Activated CD4-positive, alpha-beta T cell treated with anti-CD3 and anti-CD28 coated beads, Interleukin-2, Interleukin-4, amounts not matched to agents 100 ng/mL and 50 ng/mL, durations not matched to agents 16 hours and 8 hours (primary cell): Measurements from ENCODE around the gene TAS2R41.

Source experiments
- DNase-seq: peaks from one replicate; pipeline ENCODE4 v3.0.0-alpha.2; 2020; ENCODE audit warnings: low spot score

Gene TAS2R41

DNA sequence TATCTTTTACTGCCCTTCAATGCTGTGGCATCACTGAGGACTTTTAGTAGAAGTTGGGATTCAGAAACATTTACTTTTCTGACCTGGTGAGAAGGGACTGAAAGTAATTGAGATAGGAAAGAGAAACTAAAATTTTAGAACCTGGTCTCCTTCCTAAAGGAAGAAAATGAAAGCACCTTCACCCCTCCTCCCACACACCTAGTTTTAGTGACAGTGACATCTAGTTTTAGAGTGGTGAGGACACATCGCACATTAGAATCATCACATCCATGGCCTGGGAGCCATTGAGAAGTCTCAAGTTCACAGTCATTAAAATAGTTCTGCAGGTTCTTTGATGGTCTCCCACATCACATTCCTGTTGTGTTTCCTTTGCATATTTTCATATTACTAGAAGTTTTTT is 16.1 kb downstream of the TAS2R41 start:
- no peak for DNase-seq

DNA sequence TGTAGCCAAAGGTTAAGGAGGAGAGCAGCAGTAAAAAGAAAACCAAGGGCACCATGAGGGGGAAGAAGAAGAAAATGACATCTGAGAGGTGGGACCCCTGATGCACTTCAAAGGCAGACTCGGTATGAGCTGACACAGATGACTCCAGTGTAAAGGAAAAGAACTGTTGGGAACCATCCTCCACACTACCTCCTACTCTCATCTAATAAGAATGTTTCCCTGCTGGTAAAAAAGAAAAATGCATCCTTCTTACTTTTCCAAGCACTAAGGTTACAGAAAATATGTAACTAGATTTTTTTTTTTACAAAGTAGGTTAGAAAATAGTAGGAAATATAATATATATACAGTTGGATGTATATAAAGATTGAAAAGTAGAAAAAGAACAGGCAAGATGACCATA is 16.9 kb downstream of the TAS2R41 start:
- DNase-seq: no peak

DNA sequence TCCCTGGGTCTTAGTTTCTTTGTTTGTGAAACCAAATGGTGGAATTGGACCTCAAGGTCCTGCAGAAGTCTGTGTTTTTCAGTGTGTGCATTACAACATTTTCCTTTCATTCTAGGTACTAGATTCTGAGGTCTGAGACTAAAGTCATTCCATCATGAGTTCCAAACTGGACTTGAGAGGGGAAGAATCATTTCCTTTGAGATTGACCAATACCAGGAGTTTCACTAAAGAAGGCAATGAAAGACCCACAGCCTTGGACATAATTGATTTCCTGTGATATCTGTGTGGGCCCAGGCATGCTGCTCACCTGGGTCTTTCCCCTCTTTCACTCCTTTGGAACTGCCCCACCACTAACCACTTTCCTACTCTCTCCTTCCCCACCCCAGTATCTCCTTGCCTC is 18.2 kb downstream of the TAS2R41 start:
- no peak for DNase-seq

DNA sequence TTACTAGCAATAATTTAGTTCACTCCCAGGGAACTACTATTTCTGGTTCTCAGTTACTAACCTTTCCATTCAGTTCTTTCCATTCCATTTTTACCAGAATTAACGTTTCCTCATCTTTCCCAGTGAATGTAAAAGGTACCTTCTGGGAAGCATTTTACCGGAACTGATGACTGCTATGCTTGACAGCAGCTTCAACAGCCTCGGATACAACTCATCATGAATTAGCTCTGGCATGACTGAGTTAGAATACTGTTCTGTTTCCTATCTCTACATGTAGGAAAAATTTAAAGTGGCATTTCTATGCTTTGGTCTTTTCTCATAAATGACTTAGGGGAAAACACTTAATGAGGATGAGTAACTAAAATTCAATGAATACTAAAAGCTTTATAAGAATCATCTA is 18.6 kb downstream of the TAS2R41 start:
- DNase-seq: no peak

DNA sequence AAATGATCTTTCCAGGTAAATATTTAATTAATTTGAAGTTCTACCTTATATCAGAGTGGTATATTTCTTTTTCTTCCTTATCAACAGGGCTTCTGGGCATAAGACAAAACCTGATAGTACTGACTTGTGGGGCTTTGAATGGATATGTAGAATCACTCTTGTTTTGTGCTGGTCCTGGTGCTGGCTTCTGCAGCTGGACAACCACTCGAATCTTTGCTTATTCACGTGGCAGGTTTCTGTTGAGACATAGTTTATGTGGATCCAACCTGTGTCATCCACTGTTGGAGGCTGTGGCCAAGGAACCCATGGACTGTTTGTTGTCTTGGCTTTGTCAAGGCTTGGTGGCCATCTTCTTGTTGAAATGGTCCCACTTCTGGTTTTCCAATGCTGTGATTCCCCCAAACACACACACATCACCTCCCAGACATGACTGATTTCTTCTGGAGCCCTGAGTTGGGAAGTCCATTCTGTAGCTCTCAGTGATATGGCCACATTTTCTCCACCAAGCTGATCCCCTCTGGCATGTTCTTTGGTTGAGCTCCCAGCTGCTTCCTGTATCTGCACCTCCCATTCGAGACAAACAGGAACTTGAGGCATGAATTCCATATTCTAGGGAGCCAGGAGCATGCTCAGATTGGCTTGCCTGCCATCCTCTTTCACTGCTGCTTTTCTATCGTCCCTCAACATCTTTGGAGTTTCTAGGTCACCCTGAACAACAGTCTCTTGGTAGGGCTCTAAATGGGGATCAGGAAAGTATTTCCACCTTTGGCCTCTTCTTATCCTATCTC is 19.5 kb downstream of the TAS2R41 start:
- no peak for DNase-seq

DNA sequence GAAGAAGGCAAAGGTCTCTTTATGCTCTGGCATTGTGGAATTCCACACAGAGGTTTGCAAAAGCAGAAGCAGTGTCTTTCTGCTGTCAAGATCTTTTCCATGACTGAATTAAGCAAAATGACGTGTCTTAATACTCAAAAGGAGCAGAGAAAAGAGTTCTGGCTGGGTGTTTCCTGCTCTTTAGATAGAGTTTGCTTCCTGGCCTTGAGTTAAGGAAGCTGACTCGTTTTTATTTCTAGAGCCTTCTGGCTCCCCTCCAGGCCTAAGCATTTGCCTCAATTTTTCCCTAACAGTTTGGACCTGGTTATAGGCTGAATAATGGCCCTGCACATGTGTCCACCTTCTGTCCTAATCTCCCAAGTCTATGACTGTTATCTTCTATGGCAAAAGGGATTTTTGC is 21.6 kb downstream of the TAS2R41 start:
- no peak for DNase-seq

DNA sequence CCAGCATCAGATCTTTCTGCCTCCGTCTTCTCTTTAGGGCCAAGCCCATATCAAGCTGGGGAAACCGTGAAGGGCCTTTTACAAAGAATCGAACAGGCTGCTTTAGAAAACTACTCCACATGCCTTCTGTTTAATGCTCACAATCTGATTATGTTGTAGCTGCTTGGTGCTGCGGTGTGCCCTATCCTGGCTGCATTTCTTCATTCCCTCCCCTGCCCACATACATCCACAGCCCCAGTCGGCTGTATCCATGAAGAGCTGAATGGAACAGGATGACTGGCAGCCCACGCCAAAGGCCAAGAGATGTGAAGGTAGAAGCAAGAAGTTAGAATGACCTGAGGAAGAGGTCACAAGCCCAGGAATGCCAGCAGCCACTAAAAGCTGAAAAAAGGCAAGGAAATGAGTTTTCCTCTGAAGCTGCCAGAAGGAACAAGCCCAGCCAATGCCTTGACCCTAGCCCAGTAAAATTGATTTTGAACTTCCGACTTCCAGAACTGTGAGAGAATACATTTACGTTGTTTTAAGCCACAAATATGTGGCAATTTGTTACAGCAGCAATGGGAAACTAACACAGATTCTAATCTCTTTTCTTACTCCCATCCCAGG is 22.2 kb downstream of the TAS2R41 start:
- no peak for DNase-seq

DNA sequence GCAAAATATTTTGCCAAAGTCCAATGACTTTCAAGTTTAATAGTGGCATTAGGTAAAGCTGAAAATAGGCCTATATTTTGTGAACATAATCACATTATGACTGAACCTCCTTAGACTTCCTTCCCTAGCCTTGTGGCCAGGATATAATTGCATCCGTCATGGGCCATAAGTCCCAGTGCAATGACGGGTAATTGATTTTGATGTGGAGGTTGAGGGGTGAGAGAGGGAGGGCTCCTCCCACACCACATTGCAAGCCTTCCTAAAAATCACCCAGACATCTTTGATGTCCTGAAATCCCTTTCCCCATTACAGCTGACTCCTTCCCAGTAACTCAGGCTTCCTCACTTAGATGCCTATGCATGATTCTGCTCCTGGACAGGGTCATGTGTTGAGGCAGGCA is 25.6 kb downstream of the TAS2R41 start:
- no peak for DNase-seq

DNA sequence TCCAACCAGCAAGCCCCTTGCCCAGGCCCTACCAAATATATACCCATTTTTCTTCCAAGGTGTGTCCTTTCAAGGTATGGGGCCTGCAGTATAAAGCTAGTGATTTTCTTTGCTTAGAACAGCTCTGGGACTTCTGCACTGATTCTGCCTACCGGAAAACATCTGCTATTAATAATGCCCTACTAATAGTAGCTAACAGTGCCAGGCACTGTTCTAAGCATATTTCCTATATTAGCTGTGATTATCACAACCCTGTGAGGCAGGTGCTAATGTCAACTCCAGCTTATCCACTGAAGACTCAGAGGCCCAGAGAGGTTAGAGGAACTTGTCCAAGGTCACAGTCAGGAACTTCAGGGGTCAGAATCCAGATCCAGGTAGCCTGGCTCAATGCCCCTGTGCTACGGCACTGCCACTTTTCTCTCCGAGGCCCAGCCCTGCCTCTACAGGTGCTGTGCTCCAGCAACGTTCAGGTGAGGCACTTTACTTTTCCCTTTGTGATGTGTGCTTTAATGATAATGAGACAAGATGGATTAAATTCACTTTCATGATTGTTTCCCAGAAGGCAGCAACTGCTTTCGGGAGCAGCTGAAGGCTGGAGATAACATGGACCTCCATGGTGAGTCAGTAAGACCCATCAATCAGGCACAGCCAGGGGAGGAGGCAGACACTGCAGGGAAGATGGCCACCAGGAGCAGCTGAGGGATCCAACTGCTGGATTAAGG is 26.7 kb downstream of the TAS2R41 start:
- no peak for DNase-seq

DNA sequence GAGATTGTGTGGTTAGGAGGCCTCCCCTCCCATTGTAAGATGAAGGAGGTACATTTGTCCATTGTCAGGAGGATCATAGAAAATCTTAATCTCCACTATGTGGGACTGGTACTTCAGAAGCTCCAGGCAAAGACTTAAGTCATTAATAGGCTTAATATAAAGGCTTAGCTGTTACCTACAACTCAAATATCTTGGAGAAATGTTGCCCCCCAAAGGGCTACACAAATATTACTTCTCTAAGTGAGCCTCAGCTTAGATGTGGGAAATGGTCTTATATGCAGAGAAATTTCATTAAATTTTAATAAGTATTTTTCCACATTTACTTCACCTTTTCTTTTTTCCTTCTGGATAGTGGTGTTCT is 27.2 kb downstream of the TAS2R41 start:
- DNase-seq: no peak

DNA sequence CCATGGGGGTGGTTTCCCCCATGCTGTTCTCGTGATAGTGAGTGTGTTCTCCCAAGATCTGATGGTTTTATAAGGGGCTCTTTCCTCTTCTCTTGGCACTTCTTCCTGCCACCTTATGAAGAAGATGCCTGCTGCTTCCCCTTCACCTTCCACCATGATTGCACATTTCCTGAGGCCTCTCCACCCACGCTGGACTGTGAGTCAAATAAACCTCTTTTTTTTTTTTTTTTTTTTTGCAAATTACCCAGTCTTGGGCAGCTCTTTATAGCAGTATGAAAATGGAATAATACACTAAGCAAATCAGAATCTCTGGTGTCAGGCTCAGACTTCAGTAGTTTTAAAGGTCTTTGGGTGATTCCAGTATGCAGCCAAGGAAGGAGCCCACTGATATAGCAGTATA is 28.2 kb downstream of the TAS2R41 start:
- no peak for DNase-seq

DNA sequence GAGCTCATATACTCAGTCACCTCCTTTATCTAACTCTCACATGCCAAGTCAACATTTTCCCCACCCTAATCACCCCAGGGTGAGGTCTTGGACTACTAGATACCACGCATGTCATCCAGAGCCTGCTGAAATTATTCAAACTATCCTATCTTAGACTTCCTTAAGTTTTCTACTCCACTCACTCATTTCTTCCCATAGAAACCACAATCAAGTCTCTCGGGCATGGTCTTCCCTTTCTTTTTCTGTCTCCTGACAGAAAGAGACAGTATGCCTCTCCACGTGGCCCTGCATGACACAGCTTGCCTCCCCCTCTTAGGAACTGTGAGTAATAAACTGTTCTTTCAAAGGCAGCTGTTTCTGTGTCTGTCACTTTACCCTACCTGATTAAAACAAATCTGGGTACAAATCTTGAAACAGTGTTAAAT is 29.4 kb downstream of the TAS2R41 start:
- no peak for DNase-seq

DNA sequence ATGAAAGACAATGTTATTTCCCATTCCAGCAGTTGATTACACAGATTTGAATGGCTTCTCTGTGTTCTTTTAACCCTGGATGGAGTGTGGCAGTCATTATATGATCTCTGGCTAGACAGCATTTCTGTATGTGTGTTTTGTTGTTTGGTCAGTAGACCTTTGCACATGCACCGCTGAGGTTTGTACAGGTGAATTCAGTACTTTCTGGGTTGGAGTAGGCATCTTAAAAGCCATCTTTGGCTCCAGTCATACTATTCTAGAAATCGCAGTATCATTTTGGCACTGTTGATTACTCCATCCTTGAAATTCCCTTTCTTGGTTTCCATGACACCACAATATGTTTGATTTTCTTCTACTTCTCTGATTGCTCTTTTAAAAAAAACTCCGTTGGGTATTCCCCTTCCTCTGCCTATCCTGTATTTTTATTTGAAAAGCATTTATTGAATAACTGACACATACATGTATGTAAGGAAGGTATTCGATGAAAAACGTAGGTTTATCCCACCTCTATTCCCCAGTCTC is 29.9 kb downstream of the TAS2R41 start:
- DNase-seq: no peak

DNA sequence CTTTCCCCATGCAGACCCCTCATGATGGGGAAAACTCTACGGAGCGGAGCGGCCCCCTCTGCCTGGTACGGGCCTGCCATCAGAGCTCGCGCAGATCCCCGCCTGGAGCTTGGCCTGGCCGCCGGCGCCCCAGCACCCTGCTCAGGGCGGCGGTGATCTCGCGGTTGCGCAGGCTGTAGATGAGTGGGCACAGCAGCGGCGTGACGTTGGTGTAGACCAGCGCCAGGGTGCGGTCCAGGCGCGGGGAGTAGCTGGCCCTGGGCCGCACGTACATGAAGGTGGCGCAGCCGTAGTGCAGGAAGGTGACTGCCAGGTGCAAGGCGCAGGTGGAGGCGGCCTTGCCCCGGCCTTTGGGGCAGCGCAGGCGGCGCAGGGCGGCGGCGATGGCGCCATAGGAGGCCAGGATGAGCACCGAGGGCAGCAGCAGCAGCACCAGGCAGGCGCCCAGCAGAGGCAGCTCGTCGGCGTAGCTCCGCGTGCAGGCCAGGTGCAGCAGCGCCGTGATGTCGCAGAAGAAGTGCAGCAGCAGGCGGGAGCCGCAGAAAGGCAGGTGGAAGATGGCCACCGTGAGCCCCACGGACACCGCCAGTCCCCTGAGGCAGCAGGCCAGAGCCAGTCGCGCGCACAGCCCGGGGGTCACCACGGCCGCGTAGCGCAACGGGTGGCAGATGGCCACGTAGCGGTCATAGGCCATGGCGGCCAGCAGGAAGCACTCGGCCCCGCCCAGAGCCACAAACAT is 33.4 kb downstream of the TAS2R41 start:
- no peak for DNase-seq

DNA sequence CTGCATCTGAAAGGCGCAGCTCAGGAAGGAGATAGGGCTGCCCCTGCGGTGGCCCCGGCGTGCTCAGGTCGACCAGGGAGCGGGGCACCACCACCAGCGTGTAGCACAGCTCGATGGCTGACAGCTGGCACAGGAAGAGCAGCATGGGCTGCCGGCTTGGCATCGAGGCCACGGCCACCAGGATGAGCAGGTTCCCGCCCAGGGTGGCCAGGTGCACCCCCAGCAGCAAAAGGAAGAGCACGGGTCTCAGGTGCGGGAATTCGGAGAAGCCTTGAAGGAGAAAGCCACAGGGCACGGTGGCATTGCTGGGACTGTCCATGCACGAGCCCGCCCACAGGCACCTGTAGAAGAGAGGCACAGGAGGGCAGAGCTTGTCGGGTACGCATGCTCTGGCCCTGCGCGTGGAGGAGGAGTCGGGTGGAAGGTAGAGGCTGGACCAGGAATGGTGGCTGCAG is 33.9 kb downstream of the TAS2R41 start:
- DNase-seq: no peak

DNA sequence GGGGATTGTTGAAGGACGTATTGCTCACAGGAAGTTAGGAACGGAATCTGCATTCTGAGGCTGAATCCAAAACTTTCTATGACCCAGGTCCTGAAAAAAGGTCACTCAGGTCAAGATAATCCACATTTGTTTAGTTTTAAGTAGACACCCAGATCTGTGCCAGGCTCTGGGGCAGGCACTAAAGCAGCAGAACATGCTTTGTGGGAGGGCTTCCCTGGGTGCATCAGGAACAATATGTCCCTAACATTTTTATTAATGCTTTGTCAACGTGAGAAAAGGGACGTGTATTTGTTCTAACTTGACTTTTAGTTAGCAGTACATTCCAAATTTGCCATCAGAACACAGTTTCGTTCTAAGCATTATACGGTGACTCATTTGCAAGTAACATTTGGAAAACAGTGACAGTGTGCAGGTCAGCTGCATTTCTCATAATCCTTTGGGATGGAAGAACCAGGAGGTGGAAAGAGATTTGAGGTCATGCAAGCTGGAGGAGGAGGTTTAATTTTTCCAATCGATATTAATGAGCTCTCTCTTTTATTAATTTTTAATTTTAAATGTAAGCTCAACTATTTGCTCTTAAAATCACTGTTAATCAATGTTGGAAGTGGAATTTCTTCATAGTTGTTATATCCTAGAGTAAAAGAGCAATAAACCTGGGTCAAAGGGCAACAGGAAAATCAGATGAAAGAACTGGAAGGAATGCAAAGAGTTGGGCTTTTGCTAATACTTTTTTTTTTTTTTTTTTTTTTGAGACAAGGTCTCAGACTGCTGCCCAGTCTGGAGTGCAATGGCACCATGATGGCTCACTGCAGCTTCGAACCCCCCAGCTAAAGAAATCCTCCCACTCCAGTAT is 35.0 kb downstream of the TAS2R41 start:
- DNase-seq: no peak

DNA sequence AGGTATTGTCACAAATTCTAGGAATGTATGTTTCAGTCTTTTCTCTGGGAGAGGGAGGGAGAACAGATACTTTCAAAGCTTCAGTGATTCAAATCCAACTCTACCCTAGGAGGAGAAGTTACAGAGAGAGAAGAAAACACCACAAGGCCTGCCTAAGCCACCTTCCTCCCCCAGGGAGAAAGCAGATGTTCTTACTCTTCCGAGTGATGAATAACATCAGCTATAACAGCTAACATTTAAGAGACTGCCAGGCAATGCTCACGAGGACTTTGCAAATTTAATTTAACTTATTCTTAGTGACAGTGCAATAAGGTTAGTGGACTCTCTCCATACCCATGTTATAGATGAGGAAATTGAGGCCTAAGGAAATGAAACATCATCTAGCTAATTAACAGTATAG is 36.8 kb downstream of the TAS2R41 start:
- no peak for DNase-seq

DNA sequence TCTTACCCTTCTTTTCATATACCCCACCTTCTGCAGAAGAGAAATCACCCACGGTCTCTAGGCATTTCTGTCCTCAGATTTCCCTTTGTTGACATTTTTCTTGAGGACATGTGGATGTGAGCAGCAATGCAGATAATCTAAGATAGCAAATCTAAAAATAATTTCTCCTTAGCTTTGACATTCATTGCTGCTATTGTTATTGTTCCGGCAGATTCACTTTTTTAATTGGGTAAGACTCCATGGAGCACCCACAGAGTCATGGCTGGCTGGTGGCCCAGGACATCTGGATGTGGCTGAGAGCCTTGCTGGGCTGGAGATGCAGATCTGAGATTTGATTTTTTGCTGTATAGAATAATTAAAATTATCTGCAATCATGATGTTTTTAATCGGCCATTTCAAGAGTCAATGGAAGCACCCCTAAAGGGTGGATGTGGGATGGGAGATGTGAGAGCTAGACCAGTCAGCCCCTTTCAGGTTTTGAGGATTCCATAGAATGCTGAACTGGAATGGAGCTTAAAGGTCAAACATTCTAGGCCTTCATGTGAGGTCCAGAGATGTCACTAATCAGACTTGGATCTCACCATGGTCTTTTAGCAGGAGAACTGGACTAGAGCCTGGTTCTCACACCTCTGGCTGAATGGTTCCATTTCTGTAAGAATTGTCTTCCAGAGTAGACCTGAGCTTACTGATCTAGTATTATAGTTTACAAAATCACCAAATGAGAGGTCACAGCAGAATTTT is 37.5 kb downstream of the TAS2R41 start:
- DNase-seq: no peak

DNA sequence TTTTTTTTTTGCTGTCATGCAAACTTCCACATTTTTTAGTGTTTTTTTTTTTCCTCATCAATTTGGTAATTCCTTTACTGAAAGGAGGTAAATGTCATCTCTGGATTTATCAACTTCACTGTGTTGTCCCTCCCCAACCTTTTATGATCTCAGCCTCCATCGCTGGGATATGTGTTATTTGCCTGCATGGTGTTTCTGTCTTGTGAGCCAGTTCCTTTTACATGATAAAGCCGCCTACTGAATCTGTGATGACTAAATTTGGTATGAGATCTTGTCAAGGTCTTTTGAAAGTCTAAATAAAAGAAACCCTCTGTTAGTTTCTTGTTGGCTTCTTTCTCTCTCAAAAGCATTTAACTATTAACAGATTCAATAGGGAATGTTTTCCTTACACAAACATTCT is 39.3 kb downstream of the TAS2R41 start:
- no peak for DNase-seq

DNA sequence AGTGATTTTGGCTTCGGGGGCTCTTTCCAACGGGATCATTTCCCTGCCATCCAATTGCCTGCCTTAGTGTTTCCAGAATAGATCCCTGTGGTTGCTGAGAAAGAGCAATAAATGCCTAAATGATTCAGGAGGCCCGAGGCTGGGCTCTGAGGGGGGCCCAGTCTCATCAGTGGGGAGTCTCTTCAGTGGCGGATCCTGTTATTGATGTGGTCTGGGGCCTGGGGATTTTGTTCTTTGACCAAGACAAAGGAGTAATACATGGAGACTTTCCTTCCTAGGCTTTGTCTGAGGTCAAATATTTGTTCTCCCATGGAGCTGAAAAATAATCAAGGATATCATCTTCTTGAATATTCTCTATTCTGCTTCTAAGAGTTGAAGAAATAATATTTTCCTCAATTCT is 40.8 kb downstream of the TAS2R41 start:
- DNase-seq: no peak

DNA sequence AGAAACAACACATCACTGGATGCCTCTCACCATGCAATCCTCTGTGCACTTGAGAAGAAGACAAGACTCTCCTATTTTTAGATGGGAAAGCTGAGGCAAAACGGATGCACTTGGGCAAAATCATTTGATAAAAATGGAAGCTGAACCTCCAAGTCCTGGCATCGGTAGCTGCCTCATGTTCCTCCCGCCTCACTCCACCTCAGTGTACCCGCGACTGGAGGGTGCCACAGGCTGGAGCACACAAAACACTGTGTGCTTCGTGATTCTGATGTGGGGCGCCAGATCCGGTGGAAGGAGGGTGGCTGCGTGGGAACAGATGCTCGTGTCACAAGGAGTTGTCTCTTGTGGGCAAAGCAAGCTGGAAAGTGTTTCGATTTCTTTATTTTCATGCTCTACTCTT is 41.3 kb downstream of the TAS2R41 start:
- no peak for DNase-seq
